Measurements from ENCODE around the gene HCAR2. TPM values are rescaled to one million over a fixed set of nuclear protein-coding genes. Genes with fewer than 3 reads are reported as not detected.

HCAR2 gene
- total and polyA plus RNA-seq, 2 of the 13 experiments (the other 11 are each of a cell fraction or from before 2014, with no cell fraction given), result 0.09 to 5.6 TPM

DNA sequence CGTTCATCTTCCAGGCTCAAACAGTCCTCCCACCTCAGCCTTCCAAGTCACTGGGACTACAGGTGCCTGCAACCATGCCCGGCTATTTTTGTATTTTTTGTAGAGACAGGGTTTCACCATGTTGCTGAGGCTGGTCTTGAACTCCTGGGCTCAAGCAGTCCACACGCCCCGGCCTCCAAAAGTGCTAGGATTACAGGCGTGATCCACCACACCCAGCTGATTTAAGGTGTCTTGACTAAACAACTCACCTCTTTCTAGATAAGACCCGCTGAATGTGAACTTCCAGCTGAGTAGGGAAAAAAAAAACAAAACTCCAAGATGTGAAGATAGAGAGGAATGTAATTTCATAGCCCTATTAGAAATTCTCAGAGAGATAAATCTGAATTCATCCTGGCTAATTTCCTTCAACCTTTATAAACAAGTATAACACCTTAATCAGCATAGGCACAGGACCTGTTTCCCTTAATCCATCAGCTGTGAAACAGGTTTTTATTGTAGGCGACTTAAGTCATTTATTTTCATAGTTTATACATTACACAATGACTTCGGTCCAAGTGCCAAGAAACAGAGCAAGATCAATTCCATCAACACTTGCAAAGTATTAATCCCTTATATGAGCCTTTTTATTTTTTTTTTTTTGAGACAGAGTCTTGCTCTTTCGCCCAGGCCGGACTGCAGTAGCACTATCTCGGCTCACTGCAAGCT is 51.5 kb downstream of the HCAR2 start:
- intact Hi-C loops (cut with micrococcal nuclease; ENCODE audit: unreplicated experiment) (no loop called here), in situ Hi-C loops (cut with HindIII; ENCODE audit: extremely low pct_ligation_motif_present, low pct_unique_long_range_greater_than_20kb) (no loop called here)
- FAIRE-seq (no peak), DNase-seq (ENCODE audit: low spot score) (no peak), ATAC-seq (no peak)
- Histone ChIP-seq H3K36me3 (replicated peaks in 1 of 2; ENCODE audit: control insufficient read depth in 1 of 2, insufficient read depth in 2 of 2, low read length in 2 of 2) (no peaks in the 10 kb centered on the region), H3K27me3 (ENCODE audit: control insufficient read depth in 1 of 2, insufficient read depth in 2 of 2, low read length in 2 of 2) (no peaks in the 10 kb centered on the region), H3K79me2 (ENCODE audit: insufficient read depth, low read length) (no peaks in the 10 kb centered on the region), H3K9me3 (ENCODE audit: low read length) (no peaks in the 10 kb centered on the region), H3K4me2 (ENCODE audit: low read depth, low read length) (no peak overlapping the region), H4K20me1 (ENCODE audit: insufficient read depth, low read length) (no peaks in the 10 kb centered on the region), H3K9ac (ENCODE audit: insufficient read depth, low read depth, low read length) (no peak overlapping the region), H3K27ac (ENCODE audit: extremely low read length, insufficient read depth, low read length) (no peak overlapping the region), H2AFZ (ENCODE audit: low read length) (no peak overlapping the region), H3K4me1 (ENCODE audit: insufficient read depth, low read length) (peaks cover 8% of the 10 kb centered on the region), H3K4me3 (replicated peaks in 1 of 3; ENCODE audit: insufficient read depth in 1 of 3, low read depth in 2 of 3, low read length in 3 of 3) (no peak overlapping the region)
- CTCF ChIA-PET (ENCODE audit: low intra/inter-chr PET ratio, low total read pairs), result no interaction called here
- no TSS peak for BruUV-seq (replicated peaks)
- POLR2A ChIA-PET, result no interaction called here
- TF ChIP-seq, protein P1, sequence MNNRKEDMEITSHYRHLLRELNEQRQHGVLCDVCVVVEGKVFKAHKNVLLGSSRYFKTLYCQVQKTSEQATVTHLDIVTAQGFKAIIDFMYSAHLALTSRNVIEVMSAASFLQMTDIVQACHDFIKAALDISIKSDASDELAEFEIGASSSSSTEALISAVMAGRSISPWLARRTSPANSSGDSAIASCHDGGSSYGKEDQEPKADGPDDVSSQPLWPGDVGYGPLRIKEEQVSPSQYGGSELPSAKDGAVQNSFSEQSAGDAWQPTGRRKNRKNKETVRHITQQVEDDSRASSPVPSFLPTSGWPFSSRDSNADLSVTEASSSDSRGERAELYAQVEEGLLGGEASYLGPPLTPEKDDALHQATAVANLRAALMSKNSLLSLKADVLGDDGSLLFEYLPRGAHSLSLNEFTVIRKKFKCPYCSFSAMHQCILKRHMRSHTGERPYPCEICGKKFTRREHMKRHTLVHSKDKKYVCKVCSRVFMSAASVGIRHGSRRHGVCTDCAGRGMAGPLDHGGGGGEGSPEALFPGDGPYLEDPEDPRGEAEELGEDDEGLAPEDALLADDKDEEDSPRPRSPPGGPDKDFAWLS (CRISPR knock-in tag; IDR thresholded peaks at IDR 0.05; ENCODE audit: borderline replicate concordance), result no peak
- TF ChIP-seq BRD4 (CRISPR knock-in tag; IDR thresholded peaks at IDR 0.05), result no peak
- no peak for TF ChIP-seq JUNB (CRISPR knock-in tag; IDR thresholded peaks at IDR 0.05; ENCODE audit: borderline replicate concordance)
- TF ChIP-seq ZNF446 (CRISPR knock-in tag; IDR thresholded peaks at IDR 0.05), result no peak
- no peak for TF ChIP-seq ZNF569 (CRISPR knock-in tag; IDR thresholded peaks at IDR 0.05; ENCODE audit: borderline replicate concordance)
- 68% methylated on average over 11 of the region's 11 CpGs for WGBS (ENCODE audit: low lambda C conversion rate)

Small RNA genes within 50 kb of the gene (small RNA-seq; reads per million reads assigned to genes)
- 0 reads per million in 3 experiments for gene AC026333.2 (ENCODE audit: insufficient read depth in 2 of 3, insufficient read length in 3 of 3, low read depth in 2 of 3, low replicate concordance in 1 of 3)

Other genes starting within 250 kb of the HCAR2 start
- 14.2 and 20.9 TPM in 2 replicates for gene ZCCHC8, start 202.4 kb downstream of the HCAR2 start, total RNA-seq (2016; rRNA removed; fragmentation: Illumina TruSeq; extraction: Trizol)
- gene ZCCHC8, start 202.4 kb downstream of the HCAR2 start, polyA plus RNA-seq (2011; rRNA removed), result 18.6 and 20.5 TPM in 2 replicates
- gene RSRC2, start 176.4 kb downstream of the HCAR2 start, total RNA-seq (2016; rRNA removed; fragmentation: Illumina TruSeq; extraction: Trizol), result 77.8 and 85.8 TPM in 2 replicates
- gene RSRC2, start 176.4 kb downstream of the HCAR2 start, polyA plus RNA-seq (2011; rRNA removed), result 27.6 and 31.4 TPM in 2 replicates
- gene KNTC1, start 176.1 kb downstream of the HCAR2 start, total RNA-seq (2016; rRNA removed; fragmentation: Illumina TruSeq; extraction: Trizol), result 49.2 and 57.6 TPM in 2 replicates
- 26.9 and 45.1 TPM in 2 replicates for gene KNTC1, start 176.1 kb downstream of the HCAR2 start, polyA plus RNA-seq (2011; rRNA removed)
- 0.11 and 0.20 TPM in 2 replicates for gene HCAR3, start 13.5 kb upstream of the HCAR2 start, total RNA-seq (2016; rRNA removed; fragmentation: Illumina TruSeq; extraction: Trizol)
- gene HCAR3, start 13.5 kb upstream of the HCAR2 start, polyA plus RNA-seq (2011; rRNA removed), result 12.8 and 20.4 TPM in 2 replicates
- gene HCAR1, start 27.5 kb upstream of the HCAR2 start, total RNA-seq (2016; rRNA removed; fragmentation: Illumina TruSeq; extraction: Trizol), result 0.34 and 0.53 TPM in 2 replicates
- 4.3 and 4.4 TPM in 2 replicates for gene HCAR1, start 27.5 kb upstream of the HCAR2 start, polyA plus RNA-seq (2011; rRNA removed)
- 59.1 and 78.9 TPM in 2 replicates for gene DENR, start 49.5 kb upstream of the HCAR2 start, total RNA-seq (2016; rRNA removed; fragmentation: Illumina TruSeq; extraction: Trizol)
- gene DENR, start 49.5 kb upstream of the HCAR2 start, polyA plus RNA-seq (2011; rRNA removed), result 23.8 and 30.0 TPM in 2 replicates
- 0.07 TPM in 2 replicates for gene CCDC62, start 71.2 kb upstream of the HCAR2 start, total RNA-seq (2016; rRNA removed; fragmentation: Illumina TruSeq; extraction: Trizol)
- gene CCDC62, start 71.2 kb upstream of the HCAR2 start, polyA plus RNA-seq (2011; rRNA removed), result 0.04 and 0.10 TPM in 2 replicates
- 8.2 and 18.4 TPM in 2 replicates for gene HIP1R, start 132.1 kb upstream of the HCAR2 start, total RNA-seq (2016; rRNA removed; fragmentation: Illumina TruSeq; extraction: Trizol)
- gene HIP1R, start 132.1 kb upstream of the HCAR2 start, polyA plus RNA-seq (2011; rRNA removed), result 25.5 and 36.0 TPM in 2 replicates
- 5.3 TPM in 2 replicates for gene VPS37B, start 192.8 kb upstream of the HCAR2 start, total RNA-seq (2016; rRNA removed; fragmentation: Illumina TruSeq; extraction: Trizol)
- 4.6 and 4.8 TPM in 2 replicates for gene VPS37B, start 192.8 kb upstream of the HCAR2 start, polyA plus RNA-seq (2011; rRNA removed)